Spleen (tissue), 11 donors: ENCODE measurements around the gene KDM2B. TPM values are rescaled to one million over a fixed set of nuclear protein-coding genes. Genes with fewer than 3 reads are reported as not detected.

Experiments used
- DNase-seq: peaks from one replicate; pipeline ENCODE4 v3.0.0-alpha.2; 2020
- H3K27ac ChIP-seq, 8 donors: fragments of 200-600 bp; sonication (generic) in 7 of 8; 1 replicate in 4 of 8; 2 replicates in 4 of 8; pipeline versions ENCODE4 v1.5.0 to v1.8.0; 2016 to 2021; ENCODE audit warnings: inconsistent platforms in 4 of 8, mild to moderate bottlenecking in 4 of 8, moderate library complexity in 1 of 8
- H3K27me3 ChIP-seq, 7 donors: fragments of 200-600 bp; sonication (generic) in 6 of 7; replicated peaks in 1 of 7; 1 replicate in 4 of 7; 2 replicates in 3 of 7; pipeline versions ENCODE4 v1.5.0 to v1.8.0; 2016 to 2021; ENCODE audit warnings: inconsistent platforms in 3 of 7, mild to moderate bottlenecking in 1 of 7
- H3K36me3 ChIP-seq, 6 donors: fragments of 200-600 bp; sonication (generic) in 5 of 6; 1 replicate in 4 of 6; 2 replicates in 2 of 6; pipeline versions ENCODE4 v1.5.0 to v1.8.0; 2016 to 2021; ENCODE audit warnings: inconsistent platforms in 2 of 6
- H3K4me1 ChIP-seq, 6 donors: fragments of 200-600 bp; sonication (generic) in 5 of 6; 1 replicate in 3 of 6; 2 replicates in 3 of 6; pipeline versions ENCODE4 v1.5.0 to v1.8.0; 2016 to 2021; ENCODE audit warnings: inconsistent platforms in 3 of 6
- H3K4me3 ChIP-seq, 8 donors: fragments of 200-600 bp; sonication (generic) in 7 of 8; 1 replicate in 4 of 8; 2 replicates in 4 of 8; pipeline versions ENCODE4 v1.5.0 to v1.8.0; 2016 to 2021; ENCODE audit warnings: inconsistent platforms in 4 of 8, mild to moderate bottlenecking in 4 of 8, moderate library complexity in 2 of 8
- H3K9me3 ChIP-seq, 8 donors: fragments of 200-600 bp; sonication (generic) in 7 of 8; 1 replicate in 4 of 8; 2 replicates in 4 of 8; pipeline versions ENCODE4 v1.5.0 to v1.8.0; 2016 to 2021; ENCODE audit warnings: inconsistent platforms in 4 of 8
- POLR2A ChIP-seq, 3 donors: fragments of 450-650 bp; IDR thresholded peaks; one replicate each; pipeline ENCODE4 v1.5.1; 2017; ENCODE audit warnings: antibody characterized with exemption in 3 of 3, mild to moderate bottlenecking in 1 of 3
- POLR2AphosphoS5 ChIP-seq, 3 donors: sonication (generic); formaldehyde crosslinking; IDR thresholded peaks; one replicate each; pipeline ENCODE4 v1.5.1; 2017; ENCODE audit warnings: antibody characterized with exemption in 3 of 3
- WGBS, 5 donors: extraction: QIAGEN DNeasy Blood & Tissue Kit in 3 of 5; methylation state at CpG; one replicate each; pipeline versions ENCODE4 v1.1.5 to v1.1.7; 2013 to 2018; 5-methylcytosine and 5-hydroxymethylcytosine counted together
- intact Hi-C: fragments of 100-400 bp; cut with DNase I; formaldehyde crosslinking; loops from one replicate; pipeline ENCODE4 v1.15.0; 2023; ENCODE audit warnings: low total_unique reads
- polyA plus RNA-seq, 3 donors: library from polyadenylated mRNA; stranded (reverse); fragments of 200-250 nt; gene quantifications; one replicate each; pipeline ENCODE4 v1.2.1, GENCODE V29; 2013
- total RNA-seq, 7 donors: library from RNA; depleted of rRNA in 3 of 7; stranded (reverse); fragments of >200 nt in 3 of 7; fragmentation: NEBNext Ultra II Directional in 4 of 7; extraction: Animal tissue kit (Norgen Biotek cat#: 25700) in 4 of 7; gene quantifications; one replicate each; pipeline versions ENCODE4 v1.1.0 to v1.2.1, GENCODE V29; 2016 to 2021
- TF ChIP-seq, protein P1 (sequence below), 11 experiments: fragments of 200-600 bp in 7 of 11; fragments of 450-650 bp in 4 of 11; sonication (generic) in 4 of 11; IDR thresholded peaks in 8 of 11; conservative IDR thresholded peaks in 3 of 11; 1 replicate in 7 of 11; 2 replicates in 4 of 11; pipeline versions ENCODE4 v1.4.0 to v1.8.0; 2016 to 2021; ENCODE audit warnings: antibody characterized with exemption in 11 of 11, inconsistent platforms in 4 of 11, mild to moderate bottlenecking in 1 of 11
- donor health status: healthy with polysubstance abuse.
- donor health status: DM: no; HTN: no; CAD: no; lungs with moderate emphysema.
- donor health status: DM: no; HTN: no; CAD: no.
- donor health status: Bipolar disorder and iron deficiency.
- donor health status: healthy.
- donor health status: DM: no; HTN: no; CAD: no.
- donor health status: DM: yes; HTN: yes; CAD: no.

KDM2B gene
- total and polyA plus RNA-seq, 10 donors = 20.8 to 56.2 (median 40.1) TPM

DNA sequence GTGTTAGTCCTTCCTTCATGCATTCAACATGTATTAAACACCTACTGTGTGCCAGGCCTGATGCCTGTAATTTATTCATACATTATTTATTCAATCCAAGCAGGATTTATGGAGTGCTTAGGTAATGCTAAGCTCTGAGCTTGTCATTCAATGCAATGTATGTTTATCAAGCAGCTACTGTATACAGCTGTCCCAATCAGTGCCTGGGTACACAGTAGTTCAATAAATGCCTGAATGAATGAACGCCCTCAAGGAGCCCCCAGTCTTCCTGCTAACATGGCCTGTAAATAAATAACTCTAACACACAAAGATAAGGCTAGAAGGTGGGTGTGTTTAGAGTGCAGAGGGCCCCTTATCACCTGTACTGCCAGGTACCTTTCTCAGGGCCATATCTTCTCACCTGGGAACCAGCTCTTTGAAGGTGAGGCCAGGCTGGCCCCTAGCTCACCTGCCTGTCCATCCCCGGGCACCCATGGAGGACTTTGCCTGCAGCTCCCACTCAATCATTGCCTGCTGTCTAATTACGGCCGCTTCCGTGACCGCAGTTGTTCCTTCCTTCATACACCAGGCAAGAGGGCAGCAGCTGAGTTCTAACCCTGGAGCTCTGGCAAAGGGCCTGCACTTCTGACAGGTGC is 20.0 kb upstream of the KDM2B start:
- Histone ChIP-seq H3K9me3 (no peaks in the 10 kb centered on the region), H3K27me3 (no peaks in the 10 kb centered on the region), H3K4me1 (no peaks in the 10 kb centered on the region), H3K36me3 (no peaks in the 10 kb centered on the region), H3K4me3 (no peak overlapping the region), H3K27ac (no peak overlapping the region)
- no peak for TF ChIP-seq POLR2A (IDR thresholded peaks at IDR 0.05)
- TF ChIP-seq POLR2AphosphoS5 (IDR thresholded peaks at IDR 0.05) = no peak
- TF ChIP-seq, protein P1, sequence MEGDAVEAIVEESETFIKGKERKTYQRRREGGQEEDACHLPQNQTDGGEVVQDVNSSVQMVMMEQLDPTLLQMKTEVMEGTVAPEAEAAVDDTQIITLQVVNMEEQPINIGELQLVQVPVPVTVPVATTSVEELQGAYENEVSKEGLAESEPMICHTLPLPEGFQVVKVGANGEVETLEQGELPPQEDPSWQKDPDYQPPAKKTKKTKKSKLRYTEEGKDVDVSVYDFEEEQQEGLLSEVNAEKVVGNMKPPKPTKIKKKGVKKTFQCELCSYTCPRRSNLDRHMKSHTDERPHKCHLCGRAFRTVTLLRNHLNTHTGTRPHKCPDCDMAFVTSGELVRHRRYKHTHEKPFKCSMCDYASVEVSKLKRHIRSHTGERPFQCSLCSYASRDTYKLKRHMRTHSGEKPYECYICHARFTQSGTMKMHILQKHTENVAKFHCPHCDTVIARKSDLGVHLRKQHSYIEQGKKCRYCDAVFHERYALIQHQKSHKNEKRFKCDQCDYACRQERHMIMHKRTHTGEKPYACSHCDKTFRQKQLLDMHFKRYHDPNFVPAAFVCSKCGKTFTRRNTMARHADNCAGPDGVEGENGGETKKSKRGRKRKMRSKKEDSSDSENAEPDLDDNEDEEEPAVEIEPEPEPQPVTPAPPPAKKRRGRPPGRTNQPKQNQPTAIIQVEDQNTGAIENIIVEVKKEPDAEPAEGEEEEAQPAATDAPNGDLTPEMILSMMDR (IDR thresholded peaks at IDR 0.05 in 8 of 11, conservative IDR thresholded peaks at IDR 0.05 in 3 of 11) = no peak
- no peak for DNase-seq
- intact Hi-C loops = no loop called here
- WGBS, 5 donors = 78 to 92% (median 87%) methylated on average over 6 of the region's 6 CpGs

DNA sequence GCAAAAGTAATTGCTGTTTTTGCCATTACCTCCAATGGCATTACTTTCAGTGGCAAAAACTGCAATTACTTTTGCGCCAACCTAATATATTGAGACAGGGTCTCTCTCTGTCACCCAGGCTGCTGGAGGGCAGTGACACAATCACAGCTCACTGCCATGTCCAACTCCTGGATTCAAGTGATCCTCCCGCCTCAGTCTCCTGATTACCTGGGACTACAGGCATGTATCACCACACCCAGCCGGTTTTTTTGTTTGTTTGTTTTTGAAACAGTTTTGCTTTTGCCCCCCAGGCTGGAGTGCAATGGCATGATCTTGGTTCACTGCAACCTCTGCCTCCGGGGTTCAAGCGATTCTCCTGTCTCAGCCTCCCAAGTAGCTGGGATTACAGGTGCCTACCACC is 15.7 kb upstream of the KDM2B start:
- DNase-seq = no peak
- TF ChIP-seq, protein P1 (IDR thresholded peaks at IDR 0.05 in 8 of 11, conservative IDR thresholded peaks at IDR 0.05 in 3 of 11) = no peak
- TF ChIP-seq POLR2AphosphoS5 (IDR thresholded peaks at IDR 0.05) = no peak
- TF ChIP-seq POLR2A (IDR thresholded peaks at IDR 0.05) = no peak

DNA sequence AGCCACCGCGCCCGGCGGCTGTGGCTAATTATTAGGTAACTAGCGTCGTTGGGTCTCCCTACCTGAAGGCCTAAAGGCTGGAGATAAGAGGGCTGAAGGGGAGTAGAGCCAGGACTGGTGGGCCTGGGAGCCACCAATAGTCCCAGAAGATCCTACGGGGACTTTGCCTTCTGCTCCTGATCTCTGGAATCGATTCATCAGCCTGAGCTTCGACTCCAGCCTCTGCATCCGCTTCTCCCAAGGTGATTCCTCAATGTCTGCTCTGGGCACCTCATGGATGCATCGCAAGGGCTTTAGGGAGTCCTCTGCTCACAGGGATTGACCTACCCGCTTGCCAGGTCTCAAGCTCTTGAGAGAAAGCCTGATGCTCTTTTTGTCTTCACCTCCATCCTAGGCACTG is 14.7 kb upstream of the KDM2B start:
- Histone ChIP-seq H3K4me3 (no peak overlapping the region), H3K9me3 (no peaks in the 10 kb centered on the region), H3K27ac (no peak overlapping the region), H3K27me3 (no peaks in the 10 kb centered on the region), H3K36me3 (no peaks in the 10 kb centered on the region), H3K4me1 (peaks cover 4 to 24% (median 14%) of the 10 kb centered on the region in 6 donors)
- TF ChIP-seq POLR2A (IDR thresholded peaks at IDR 0.05) (no peak), POLR2AphosphoS5 (IDR thresholded peaks at IDR 0.05) (no peak)
- TF ChIP-seq, protein P1 (IDR thresholded peaks at IDR 0.05 in 8 of 11, conservative IDR thresholded peaks at IDR 0.05 in 3 of 11) = no peak
- intact Hi-C loops = no loop called here
- DNase-seq = no peak
- 93 to 98% (median 96%) methylated on average over 12 of the region's 12 CpGs for WGBS, 5 donors

More for the DNA sequence above, 15.7 kb upstream of the KDM2B start:
- no peaks in the 10 kb centered on the region for H3K36me3 ChIP-seq
- no peaks in the 10 kb centered on the region for H3K27me3 ChIP-seq
- no peaks in the 10 kb centered on the region for H3K9me3 ChIP-seq
- 94 to 98% (median 95%) methylated on average over 5 of the region's 5 CpGs for WGBS, 5 donors
- peaks cover 0 to 14% (median 4%) of the 10 kb centered on the region in 6 donors for H3K4me1 ChIP-seq
- H3K4me3 ChIP-seq = no peak overlapping the region
- intact Hi-C loops = no loop called here
- no peak overlapping the region for H3K27ac ChIP-seq

DNA sequence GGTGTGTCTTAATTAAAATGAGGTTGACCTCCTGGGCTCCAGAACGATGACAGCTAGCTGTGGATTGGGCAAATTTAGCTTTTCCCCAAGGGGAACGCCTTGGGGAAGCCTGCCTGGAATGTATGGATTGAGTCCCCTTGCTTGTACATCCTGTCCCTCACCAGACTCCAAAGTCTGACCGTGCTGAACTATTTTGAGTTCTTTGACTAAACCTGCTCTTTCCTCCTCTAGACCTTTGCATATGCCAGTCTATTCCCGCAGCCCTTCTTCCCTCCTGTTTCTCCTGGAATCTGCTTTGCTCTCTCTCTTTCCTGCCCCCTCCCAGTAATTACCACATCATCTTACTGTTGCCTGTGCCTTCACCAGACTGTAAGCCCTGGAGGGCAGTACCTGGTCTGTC is 11.5 kb upstream of the KDM2B start:
- intact Hi-C loops = no loop called here
- DNase-seq = no peak
- H3K4me1 ChIP-seq = peaks cover 11 to 45% (median 27%) of the 10 kb centered on the region in 6 donors
- TF ChIP-seq POLR2A (IDR thresholded peaks at IDR 0.05) (no peak), POLR2AphosphoS5 (IDR thresholded peaks at IDR 0.05) (no peak)
- TF ChIP-seq, protein P1 (IDR thresholded peaks at IDR 0.05 in 8 of 11, conservative IDR thresholded peaks at IDR 0.05 in 3 of 11) = no peak
- no peak overlapping the region for H3K4me3 ChIP-seq
- no peaks in the 10 kb centered on the region for H3K36me3 ChIP-seq
- peak overlapping the region in 4 of 8 donors; percentile 90 to 96 (median 94) for H3K27ac ChIP-seq
- WGBS, 5 donors = 73 to 82% (median 79%) methylated on average over 4 of the region's 4 CpGs
- no peaks in the 10 kb centered on the region for H3K9me3 ChIP-seq
- no peaks in the 10 kb centered on the region for H3K27me3 ChIP-seq
